Measurements from ENCODE around the gene VASN. TPM values are rescaled to one million over a fixed set of nuclear protein-coding genes. Genes with fewer than 3 reads are reported as not detected.

VASN gene
- total and polyA plus RNA-seq, 9 of the 15 experiments (the other 6 are each of a cell fraction or from before 2014, with no cell fraction given), result 0.01 to 2.5 (median 0.41) TPM; not detected in 1

DNA sequence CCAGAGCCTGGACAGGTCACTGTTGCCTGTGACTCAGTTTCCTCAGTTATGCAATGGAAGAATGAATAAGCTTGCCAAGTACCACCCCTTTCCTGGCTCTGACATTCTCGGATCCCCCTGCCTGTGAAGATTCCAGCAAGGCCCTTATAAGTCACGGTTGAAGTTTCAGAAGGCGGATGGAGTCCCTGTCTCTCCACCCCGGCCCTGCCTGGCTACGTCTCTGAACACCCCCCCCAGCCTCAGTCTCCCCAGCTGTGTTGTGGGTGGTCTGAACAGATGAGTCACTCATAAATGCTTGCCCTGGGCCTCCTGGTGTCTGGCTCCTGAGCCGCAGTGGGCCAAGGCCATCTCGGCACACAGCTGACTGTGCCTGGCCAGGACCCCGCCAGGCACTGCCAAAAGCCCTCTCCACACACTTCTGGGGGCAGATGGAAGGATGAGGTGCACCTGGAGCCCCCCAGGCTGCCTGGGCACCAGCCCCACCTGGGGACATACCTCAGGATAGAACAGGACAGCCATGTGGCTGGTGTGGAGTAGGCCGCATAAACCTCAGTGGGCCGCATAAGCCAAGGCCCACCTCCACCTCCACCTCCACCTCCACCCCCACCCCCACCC lies 15.4 kb downstream of the VASN start:
- in situ Hi-C loops (cut with MboI) (no loop called here), intact Hi-C loops (cut with micrococcal nuclease) (no loop called here)
- Histone ChIP-seq H3K9me3 (replicated peaks; ENCODE audit: control insufficient read depth, insufficient read depth, low read depth, low read length) (no peaks in the 10 kb centered on the region), H3K79me2 (ENCODE audit: control insufficient read depth, insufficient read depth, low read length) (no peaks in the 10 kb centered on the region), H3K4me1 (replicated peaks in 1 of 2; ENCODE audit: control insufficient read depth in 2 of 2, insufficient read depth in 2 of 2, low read length in 2 of 2) (peaks cover 0 to 24% of the 10 kb centered on the region in 2 experiments; a peak in 1 of 5 replicates), H3K27ac (ENCODE audit: extremely low read depth, low read depth, low read length) (no peak overlapping the region), H3K4me3 (no peak overlapping the region), H3K4me2 (ENCODE audit: insufficient read depth, low read length) (no peak overlapping the region), H3K36me3 (ENCODE audit: control insufficient read depth, insufficient read depth, low read length) (peaks cover 68% of the 10 kb centered on the region; the same call in 1 of the 3 replicates), H4K20me1 (replicated peaks; ENCODE audit: control insufficient read depth, insufficient read depth, low read length) (no peaks in the 10 kb centered on the region), H3K27me3 (ENCODE audit: control insufficient read depth in 2 of 2, insufficient read depth in 2 of 2, low read length in 2 of 2) (no peaks in the 10 kb centered on the region), H2AFZ (ENCODE audit: low read depth, low read length) (no peak overlapping the region), H3K9ac (ENCODE audit: insufficient read depth in 1 of 2, low read depth in 2 of 2, low read length in 2 of 2) (no peak overlapping the region; a peak in 1 of 4 replicates), H3K9me1 (ENCODE audit: control insufficient read depth, insufficient read depth, low read length) (peaks cover 3% of the 10 kb centered on the region)
- ChIA-PET CTCF (ENCODE audit: low intra/inter-chr PET ratio) (no interaction called here), POLR2A (interaction anchor here (0.6 to 1.3 kb wide), 3 partner anchors 12 to 229 kb away, joined by 3 to 4 read pairs (median 3); no protein-coding TSS in a partner anchor)
- FAIRE-seq (no peak), ATAC-seq (no peak), DNase-seq (ENCODE audit: extremely low read depth in 1 of 4, low spot score in 3 of 4) (no peak)
- 91% methylated on average over 10 of the region's 10 CpGs for WGBS (ENCODE audit: insufficient coverage, low coverage, missing lambda C conversion rate)
- TF ChIP-seq NR2F6 (CRISPR knock-in tag; IDR thresholded peaks at IDR 0.05) (no peak), ZFPM2 (CRISPR knock-in tag; IDR thresholded peaks at IDR 0.05) (no peak), ZNF146 (CRISPR knock-in tag; IDR thresholded peaks at IDR 0.05; ENCODE audit: unreplicated experiment) (no peak)
- TF ChIP-seq, protein P1, sequence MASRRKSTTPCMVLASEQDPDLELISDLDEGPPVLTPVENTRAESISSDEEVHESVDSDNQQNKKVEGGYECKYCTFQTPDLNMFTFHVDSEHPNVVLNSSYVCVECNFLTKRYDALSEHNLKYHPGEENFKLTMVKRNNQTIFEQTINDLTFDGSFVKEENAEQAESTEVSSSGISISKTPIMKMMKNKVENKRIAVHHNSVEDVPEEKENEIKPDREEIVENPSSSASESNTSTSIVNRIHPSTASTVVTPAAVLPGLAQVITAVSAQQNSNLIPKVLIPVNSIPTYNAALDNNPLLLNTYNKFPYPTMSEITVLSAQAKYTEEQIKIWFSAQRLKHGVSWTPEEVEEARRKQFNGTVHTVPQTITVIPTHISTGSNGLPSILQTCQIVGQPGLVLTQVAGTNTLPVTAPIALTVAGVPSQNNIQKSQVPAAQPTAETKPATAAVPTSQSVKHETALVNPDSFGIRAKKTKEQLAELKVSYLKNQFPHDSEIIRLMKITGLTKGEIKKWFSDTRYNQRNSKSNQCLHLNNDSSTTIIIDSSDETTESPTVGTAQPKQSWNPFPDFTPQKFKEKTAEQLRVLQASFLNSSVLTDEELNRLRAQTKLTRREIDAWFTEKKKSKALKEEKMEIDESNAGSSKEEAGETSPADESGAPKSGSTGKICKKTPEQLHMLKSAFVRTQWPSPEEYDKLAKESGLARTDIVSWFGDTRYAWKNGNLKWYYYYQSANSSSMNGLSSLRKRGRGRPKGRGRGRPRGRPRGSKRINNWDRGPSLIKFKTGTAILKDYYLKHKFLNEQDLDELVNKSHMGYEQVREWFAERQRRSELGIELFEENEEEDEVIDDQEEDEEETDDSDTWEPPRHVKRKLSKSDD (conservative IDR thresholded peaks at IDR 0.05; ENCODE audit: low read length), result no peak
- no TSS peak for BruUV-seq (replicated peaks)

Data from K562 (cell line).